Osteoblast (primary cell): ENCODE measurements around the gene DHX32. TPM values are rescaled to one million over a fixed set of nuclear protein-coding genes. Genes with fewer than 3 reads are reported as not detected.

Experiments used
- DNase-seq: peaks from one replicate; pipeline ENCODE4 v3.0.0; 2011; ENCODE audit warnings: low spot score, mixed read lengths; ENCODE audit not compliant: insufficient read length; ENCODE audit errors: missing footprints
- H2AFZ ChIP-seq: 2 replicates; pipeline ENCODE4 v1.6.0; 2011; ENCODE audit warnings: mild to moderate bottlenecking, low read length
- H3K27ac ChIP-seq: 2 replicates; pipeline ENCODE4 v1.5.1; 2011; ENCODE audit warnings: mild to moderate bottlenecking, low read depth, low read length, moderate library complexity
- H3K27me3 ChIP-seq: 2 replicates; pipeline ENCODE4 v1.6.0; 2012; ENCODE audit warnings: mild to moderate bottlenecking, control low read depth, inconsistent platforms, low read length, moderate library complexity; ENCODE audit not compliant: insufficient read depth
- H3K36me3 ChIP-seq: 2 replicates; pipeline ENCODE4 v1.5.1; 2011; ENCODE audit warnings: mild to moderate bottlenecking, low read length, control low read depth, moderate library complexity; ENCODE audit not compliant: insufficient read depth
- H3K4me1 ChIP-seq: 2 replicates; pipeline ENCODE4 v1.5.1; 2011; ENCODE audit warnings: mild to moderate bottlenecking, low read length, control low read depth, moderate library complexity; ENCODE audit not compliant: insufficient read depth
- H3K4me2 ChIP-seq: 2 replicates; pipeline ENCODE4 v1.6.0; 2011; ENCODE audit warnings: mild to moderate bottlenecking, low read length; ENCODE audit not compliant: insufficient read depth
- H3K4me3 ChIP-seq: fragments of 200-600 bp; sonication (generic); 3 replicates; pipeline ENCODE4 v1.5.1; 2012; ENCODE audit warnings: mild to moderate bottlenecking, low read length, inconsistent platforms; ENCODE audit not compliant: insufficient read depth
- H3K79me2 ChIP-seq: 2 replicates; pipeline ENCODE4 v1.6.0; 2012; ENCODE audit warnings: mild to moderate bottlenecking, low read length, control low read depth, inconsistent platforms; ENCODE audit not compliant: insufficient read depth
- H3K9me3 ChIP-seq: 2 replicates; pipeline ENCODE4 v1.5.1; 2011; ENCODE audit warnings: low read depth, low read length, control low read depth
- H4K20me1 ChIP-seq: 2 replicates; pipeline ENCODE4 v1.6.0; 2012; ENCODE audit warnings: mild to moderate bottlenecking, low read length, control low read depth; ENCODE audit not compliant: insufficient read depth
- total RNA-seq: library from RNA; depleted of rRNA; stranded (reverse); fragments of >200 nt; gene quantifications from 2 replicates; pipeline ENCODE4 v1.2.3, GENCODE V29; 2012
- TF ChIP-seq, protein P1 (sequence below): IDR thresholded peaks from 2 replicates; pipeline ENCODE4 v1.5.1; 2011; ENCODE audit warnings: mild to moderate bottlenecking, low read depth, low read length, moderate library complexity; ENCODE audit errors: extremely low read depth

DHX32 gene
- total RNA-seq, 1 donor: 52.8 TPM

DNA sequence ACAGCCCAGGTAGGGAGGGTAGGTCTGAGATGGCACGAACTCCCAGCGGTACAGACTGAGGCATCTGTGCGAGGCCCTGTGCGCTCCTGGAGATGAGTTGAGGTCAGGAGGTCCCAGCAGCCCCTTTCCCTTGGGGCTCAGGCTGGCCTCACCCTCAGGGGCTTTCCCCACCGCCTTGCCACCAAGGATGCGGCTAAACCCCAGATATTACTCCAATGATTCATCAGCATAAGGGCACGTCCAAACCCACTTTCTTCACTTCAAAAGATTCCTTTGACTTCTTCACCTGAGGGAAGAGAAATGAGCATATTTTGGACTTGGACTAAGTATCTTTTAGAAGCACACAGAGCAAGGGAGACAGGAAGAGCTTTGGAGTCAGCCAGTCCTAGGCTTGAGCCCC lies 78.4 kb downstream of the DHX32 start:
- H3K27ac ChIP-seq: no peak overlapping the region
- H3K4me1 ChIP-seq: no peaks in the 10 kb centered on the region
- H3K9me3 ChIP-seq: no peaks in the 10 kb centered on the region
- H4K20me1 ChIP-seq: no peaks in the 10 kb centered on the region
- H2AFZ ChIP-seq: no peak overlapping the region
- peaks cover 50% of the 10 kb centered on the region for H3K36me3 ChIP-seq
- H3K79me2 ChIP-seq: no peaks in the 10 kb centered on the region
- no peak for DNase-seq
- TF ChIP-seq, protein P1, sequence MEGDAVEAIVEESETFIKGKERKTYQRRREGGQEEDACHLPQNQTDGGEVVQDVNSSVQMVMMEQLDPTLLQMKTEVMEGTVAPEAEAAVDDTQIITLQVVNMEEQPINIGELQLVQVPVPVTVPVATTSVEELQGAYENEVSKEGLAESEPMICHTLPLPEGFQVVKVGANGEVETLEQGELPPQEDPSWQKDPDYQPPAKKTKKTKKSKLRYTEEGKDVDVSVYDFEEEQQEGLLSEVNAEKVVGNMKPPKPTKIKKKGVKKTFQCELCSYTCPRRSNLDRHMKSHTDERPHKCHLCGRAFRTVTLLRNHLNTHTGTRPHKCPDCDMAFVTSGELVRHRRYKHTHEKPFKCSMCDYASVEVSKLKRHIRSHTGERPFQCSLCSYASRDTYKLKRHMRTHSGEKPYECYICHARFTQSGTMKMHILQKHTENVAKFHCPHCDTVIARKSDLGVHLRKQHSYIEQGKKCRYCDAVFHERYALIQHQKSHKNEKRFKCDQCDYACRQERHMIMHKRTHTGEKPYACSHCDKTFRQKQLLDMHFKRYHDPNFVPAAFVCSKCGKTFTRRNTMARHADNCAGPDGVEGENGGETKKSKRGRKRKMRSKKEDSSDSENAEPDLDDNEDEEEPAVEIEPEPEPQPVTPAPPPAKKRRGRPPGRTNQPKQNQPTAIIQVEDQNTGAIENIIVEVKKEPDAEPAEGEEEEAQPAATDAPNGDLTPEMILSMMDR: no peak
- no peak overlapping the region for H3K4me2 ChIP-seq
- H3K4me3 ChIP-seq: no peak overlapping the region
- no peaks in the 10 kb centered on the region for H3K27me3 ChIP-seq

DNA sequence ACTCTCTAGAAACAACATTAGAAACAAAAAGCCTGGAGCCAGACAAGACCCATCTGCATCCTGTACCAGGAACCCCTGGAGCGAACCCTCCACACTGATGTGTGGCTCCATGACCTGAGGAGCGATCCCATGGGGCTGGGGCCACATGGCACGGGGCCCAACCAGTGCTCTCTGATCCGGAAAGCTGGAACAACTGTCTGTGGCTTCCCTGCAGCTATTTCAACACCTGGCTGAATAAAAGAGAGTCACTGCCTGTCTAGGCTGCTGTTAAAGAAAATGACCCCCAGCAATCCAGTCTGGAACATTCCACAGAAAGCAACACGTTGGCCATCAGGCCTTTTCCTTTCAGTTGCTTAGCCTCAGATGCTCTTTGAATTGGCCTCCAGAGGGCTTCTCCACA lies 79.0 kb downstream of the DHX32 start:
- H3K4me3 ChIP-seq: no peak overlapping the region
- DNase-seq: no peak
- H3K27ac ChIP-seq: no peak overlapping the region
- no peaks in the 10 kb centered on the region for H3K79me2 ChIP-seq
- H3K27me3 ChIP-seq: no peaks in the 10 kb centered on the region
- no peaks in the 10 kb centered on the region for H3K4me1 ChIP-seq
- no peaks in the 10 kb centered on the region for H4K20me1 ChIP-seq
- H3K9me3 ChIP-seq: no peaks in the 10 kb centered on the region
- TF ChIP-seq, protein P1: no peak
- no peak overlapping the region for H2AFZ ChIP-seq
- H3K36me3 ChIP-seq: peaks cover 46% of the 10 kb centered on the region
- H3K4me2 ChIP-seq: no peak overlapping the region

DNA sequence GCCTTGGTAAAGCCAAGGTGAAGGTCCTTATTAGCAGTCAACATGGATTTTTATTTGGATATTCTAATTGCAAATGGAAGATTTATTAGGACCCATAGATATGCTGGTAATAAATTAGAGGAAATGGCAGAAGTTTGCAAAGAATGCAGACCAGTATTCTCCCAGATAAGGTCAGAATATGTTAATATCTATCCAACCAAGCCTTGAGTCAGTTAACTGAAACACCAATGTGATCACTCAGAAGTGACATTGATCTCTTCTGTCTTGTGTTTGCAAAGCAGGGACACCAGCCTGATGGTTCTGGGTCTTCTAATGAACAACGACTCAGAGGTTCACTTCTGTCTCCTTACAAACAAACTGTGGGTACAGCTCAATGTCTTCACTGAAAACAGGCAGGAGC lies 79.5 kb downstream of the DHX32 start:
- Histone ChIP-seq H3K4me2 (no peak overlapping the region), H4K20me1 (no peaks in the 10 kb centered on the region), H3K27me3 (no peaks in the 10 kb centered on the region), H3K9me3 (no peaks in the 10 kb centered on the region), H3K36me3 (peaks cover 46% of the 10 kb centered on the region), H3K27ac (no peak overlapping the region), H3K4me3 (no peak overlapping the region), H3K4me1 (no peaks in the 10 kb centered on the region), H3K79me2 (no peaks in the 10 kb centered on the region), H2AFZ (no peak overlapping the region)
- TF ChIP-seq, protein P1: no peak
- DNase-seq: no peak

DNA sequence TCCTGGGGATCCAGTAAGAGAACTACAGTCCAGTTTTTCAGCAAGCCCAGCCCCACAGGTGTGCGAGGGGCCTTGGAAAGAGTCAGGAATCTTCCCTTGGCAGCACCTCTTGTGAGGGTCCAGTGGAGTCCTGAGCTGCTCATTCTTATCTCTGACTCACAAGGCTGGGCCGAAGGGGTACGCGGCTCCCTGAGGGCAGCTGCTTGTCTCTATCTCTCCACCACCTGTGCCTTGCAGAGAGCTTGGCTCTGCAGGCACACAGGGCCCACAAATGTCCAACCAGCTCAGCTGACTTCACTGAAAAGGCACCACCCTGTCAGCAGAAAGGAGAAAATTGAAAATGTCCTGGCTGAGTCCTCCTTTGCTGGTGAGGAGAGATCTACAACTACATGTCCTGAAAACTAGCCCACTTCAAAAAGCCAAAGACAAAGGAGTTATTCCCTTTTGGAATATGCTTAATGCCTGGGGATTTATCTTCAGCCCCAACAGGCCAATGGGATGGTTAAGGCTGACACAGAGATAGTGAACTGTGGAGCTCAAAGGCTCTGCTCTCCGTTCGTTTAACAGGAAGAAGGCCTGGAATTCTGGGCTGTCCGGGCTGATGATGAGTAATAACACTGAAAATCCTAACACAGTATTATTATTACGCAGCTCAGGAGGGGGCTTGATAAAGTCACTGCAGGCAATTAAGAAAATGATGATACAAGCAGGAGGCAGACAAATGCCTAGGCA lies 81.5 kb downstream of the DHX32 start:
- no peak overlapping the region for H2AFZ ChIP-seq
- H3K9me3 ChIP-seq: no peaks in the 10 kb centered on the region
- no peak overlapping the region for H3K4me3 ChIP-seq
- H3K4me2 ChIP-seq: no peak overlapping the region
- H3K27ac ChIP-seq: no peak overlapping the region
- peaks cover 32% of the 10 kb centered on the region for H3K36me3 ChIP-seq
- H3K4me1 ChIP-seq: no peaks in the 10 kb centered on the region
- no peak for DNase-seq
- no peaks in the 10 kb centered on the region for H3K27me3 ChIP-seq
- H4K20me1 ChIP-seq: no peaks in the 10 kb centered on the region
- H3K79me2 ChIP-seq: no peaks in the 10 kb centered on the region
- TF ChIP-seq, protein P1: no peak
